ENCODE measurements around the gene MAML1.

MAML1 gene

GRCh38 chr5:179769796-179770195 is 37.2 kb downstream of the MAML1 start:
- Histone ChIP-seq H3K79me2 (ENCODE audit: insufficient read depth, low read length) (no peaks in the 10 kb centered on the region; the same call in 1 of the 2 replicates), H3K4me1 (ENCODE audit: insufficient read depth, low read length, poor library complexity, severe bottlenecking) (no peaks in the 10 kb centered on the region), H3K9me3 (ENCODE audit: insufficient read depth, low read depth, low read length) (no peaks in the 10 kb centered on the region), H3K4me3 (ENCODE audit: low read length, poor library complexity, severe bottlenecking) (no peak overlapping the region), H3K27me3 (ENCODE audit: insufficient read depth, low read length, poor library complexity, severe bottlenecking) (no peaks in the 10 kb centered on the region), H3F3A (ENCODE audit: low read depth) (no peaks in the 10 kb centered on the region), H2AFZ (ENCODE audit: low read length) (no peak overlapping the region), H3K36me3 (ENCODE audit: insufficient read depth, low read length) (peaks cover 70% of the 10 kb centered on the region; the same call in 1 of the 2 replicates), H3K4me2 (ENCODE audit: low read depth, low read length, poor library complexity, severe bottlenecking) (no peak overlapping the region), H3K9ac (ENCODE audit: low read depth, low read length, poor library complexity, severe bottlenecking) (no peak overlapping the region), H3K9me2 (replicated peaks; ENCODE audit: low read depth, low read length) (no peaks in the 10 kb centered on the region), H4K20me1 (ENCODE audit: insufficient read depth, low read length, poor library complexity, severe bottlenecking) (no peaks in the 10 kb centered on the region)
- TF ChIP-seq CTCF (conservative IDR thresholded peaks at IDR 0.05; ENCODE audit: low read length) (no peak), EZH2phosphoT487 (IDR thresholded peaks at IDR 0.05; ENCODE audit: borderline replicate concordance) (no peak)

GRCh38 chr5:179771311-179771895 is 38.8 kb downstream of the MAML1 start:
- TF ChIP-seq EZH2phosphoT487 (IDR thresholded peaks at IDR 0.05; ENCODE audit: borderline replicate concordance) (no peak), CTCF (conservative IDR thresholded peaks at IDR 0.05; ENCODE audit: low read length) (no peak)
- Histone ChIP-seq H2AFZ (ENCODE audit: low read length) (no peak overlapping the region), H4K20me1 (ENCODE audit: insufficient read depth, low read length, poor library complexity, severe bottlenecking) (no peaks in the 10 kb centered on the region), H3K9ac (ENCODE audit: low read depth, low read length, poor library complexity, severe bottlenecking) (no peak overlapping the region), H3K4me3 (ENCODE audit: low read length, poor library complexity, severe bottlenecking) (no peak overlapping the region), H3F3A (ENCODE audit: low read depth) (no peaks in the 10 kb centered on the region), H3K4me1 (ENCODE audit: insufficient read depth, low read length, poor library complexity, severe bottlenecking) (no peaks in the 10 kb centered on the region), H3K9me3 (ENCODE audit: insufficient read depth, low read depth, low read length) (no peaks in the 10 kb centered on the region), H3K9me2 (replicated peaks; ENCODE audit: low read depth, low read length) (no peaks in the 10 kb centered on the region), H3K27me3 (ENCODE audit: insufficient read depth, low read length, poor library complexity, severe bottlenecking) (no peaks in the 10 kb centered on the region), H3K4me2 (ENCODE audit: low read depth, low read length, poor library complexity, severe bottlenecking) (no peak overlapping the region), H3K79me2 (ENCODE audit: insufficient read depth, low read length) (no peaks in the 10 kb centered on the region; the same call in 1 of the 2 replicates), H3K36me3 (ENCODE audit: insufficient read depth, low read length) (peaks cover 66% of the 10 kb centered on the region; the same call in 1 of the 2 replicates)

- Histone ChIP-seq H2AFZ (ENCODE audit: low read length) (no peak overlapping the region), H3K9me2 (replicated peaks; ENCODE audit: low read depth, low read length) (no peaks in the 10 kb centered on the region), H3K27me3 (ENCODE audit: insufficient read depth, low read length, poor library complexity, severe bottlenecking) (no peaks in the 10 kb centered on the region), H3K36me3 (ENCODE audit: insufficient read depth, low read length) (peaks cover 57% of the 10 kb centered on the region; the same call in 1 of the 2 replicates), H3K79me2 (ENCODE audit: insufficient read depth, low read length) (no peaks in the 10 kb centered on the region), H3K9ac (ENCODE audit: low read depth, low read length, poor library complexity, severe bottlenecking) (no peak overlapping the region), H3K9me3 (ENCODE audit: insufficient read depth, low read depth, low read length) (no peaks in the 10 kb centered on the region), H3K4me3 (ENCODE audit: low read length, poor library complexity, severe bottlenecking) (no peak overlapping the region), H3K4me2 (ENCODE audit: low read depth, low read length, poor library complexity, severe bottlenecking) (no peak overlapping the region), H4K20me1 (ENCODE audit: insufficient read depth, low read length, poor library complexity, severe bottlenecking) (no peaks in the 10 kb centered on the region), H3K4me1 (ENCODE audit: insufficient read depth, low read length, poor library complexity, severe bottlenecking) (no peaks in the 10 kb centered on the region), H3F3A (ENCODE audit: low read depth) (no peaks in the 10 kb centered on the region)
- TF ChIP-seq CTCF (conservative IDR thresholded peaks at IDR 0.05; ENCODE audit: low read length): no peak
- no peak for TF ChIP-seq EZH2phosphoT487 (IDR thresholded peaks at IDR 0.05; ENCODE audit: borderline replicate concordance)
These were observed 39.7 kb downstream of the MAML1 start for GRCh38 chr5:179772351-179772750.

Measured in Loucy (cell line).